GM21529 (cell line): ENCODE data around the gene CRYBA4.

Source experiments
- ATAC-seq: cut with Tn5 transposase; IDR thresholded peaks from one replicate; pipeline ENCODE4 v1.9.1; 2021; ENCODE audit not compliant: unreplicated experiment

The CRYBA4 gene

DNA sequence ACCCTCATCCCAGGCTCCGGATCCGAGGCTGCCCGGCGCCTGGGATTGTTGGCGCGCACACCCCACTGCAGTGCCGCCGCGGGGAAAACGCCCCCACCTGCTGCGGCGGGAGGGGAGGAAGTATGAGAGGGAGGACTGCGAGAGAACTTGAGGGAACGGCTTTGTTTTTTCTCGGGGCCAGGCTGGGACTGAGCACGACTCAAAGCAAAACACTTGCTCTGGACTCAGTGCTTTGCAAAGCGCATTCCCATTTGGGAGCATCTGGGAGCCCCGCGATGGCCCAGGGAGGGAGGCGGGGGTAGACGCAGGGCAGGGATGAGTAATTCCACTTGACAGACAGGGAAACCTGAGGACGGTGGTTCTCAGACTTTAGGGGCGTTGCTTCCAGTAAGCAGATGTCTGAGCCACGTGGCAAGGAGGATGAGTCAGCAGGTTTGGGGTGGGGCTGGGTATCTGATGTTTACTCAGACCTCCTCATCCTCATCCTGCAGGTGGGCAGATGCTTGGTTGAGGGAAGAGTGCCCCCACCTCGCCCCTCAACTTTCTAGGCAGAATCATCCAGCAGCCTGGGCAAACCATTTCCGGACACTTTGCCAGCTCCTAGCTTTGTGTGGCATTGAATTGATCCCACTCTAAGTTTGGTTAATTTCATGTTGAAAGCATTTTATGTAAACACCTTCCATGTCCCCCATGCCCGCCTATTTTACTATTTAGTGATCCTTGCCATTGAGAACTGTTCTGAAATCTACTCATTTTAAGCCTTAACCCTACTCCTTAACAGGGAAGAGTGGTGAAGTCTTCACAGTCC lies 37.1 kb downstream of the CRYBA4 start:
- ATAC-seq: no peak

GRCh38 chr22:26660356-26660755 lies 38.6 kb downstream of the CRYBA4 start:
- ATAC-seq: no peak

DNA sequence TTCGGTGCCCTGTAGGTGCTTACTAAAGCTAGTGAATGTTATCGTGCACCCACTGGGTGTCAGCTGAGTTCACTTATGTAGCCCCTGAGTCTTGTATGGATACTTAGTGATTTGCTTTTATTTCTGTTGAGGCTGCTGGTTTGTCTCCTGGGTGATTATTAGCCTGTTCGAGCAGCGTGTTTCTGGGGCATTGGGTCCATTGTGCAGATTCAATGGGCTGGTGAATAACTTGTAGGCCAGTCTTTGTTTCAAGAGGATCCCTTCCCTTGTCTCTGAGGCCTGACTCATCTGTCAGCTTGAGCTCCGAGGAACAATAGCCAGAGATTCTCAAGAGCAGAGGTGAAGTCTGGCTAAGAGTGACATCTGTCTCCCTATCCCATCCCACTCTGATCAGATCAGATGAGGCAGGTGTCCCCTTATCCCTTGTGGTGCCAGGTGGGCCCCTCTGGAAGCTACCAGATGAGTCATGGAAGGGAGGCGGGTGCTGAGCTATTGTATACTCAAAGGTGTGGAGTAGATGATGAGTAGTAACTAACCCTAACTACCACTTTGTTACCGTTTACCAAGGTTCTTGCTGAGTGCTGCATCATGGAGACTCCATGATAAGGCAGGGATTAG lies 39.3 kb downstream of the CRYBA4 start:
- ATAC-seq: no peak

DNA sequence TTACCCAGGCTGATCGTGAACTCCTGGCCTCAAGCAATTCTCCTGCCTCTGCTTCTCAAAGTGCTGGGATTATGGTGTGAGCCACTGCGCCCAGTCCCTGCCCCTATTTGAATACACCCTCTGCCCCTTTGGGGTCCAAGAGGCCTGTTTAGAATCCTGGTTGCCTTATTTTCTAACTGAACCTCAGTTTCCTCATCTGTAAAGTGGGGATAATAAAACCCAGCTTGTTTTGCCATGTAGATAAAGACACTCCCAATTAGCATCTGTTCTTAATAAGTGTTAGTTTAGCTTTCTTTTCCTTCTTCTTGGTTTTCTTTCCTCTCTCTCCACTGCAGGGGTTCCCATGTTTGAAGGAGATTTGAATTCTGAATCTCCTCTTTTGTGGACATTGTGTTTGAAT lies 40.4 kb downstream of the CRYBA4 start:
- no peak for ATAC-seq

- ATAC-seq: no peak
Observed at GRCh38 chr22:26663374-26663923, 41.7 kb downstream of the CRYBA4 start.

DNA sequence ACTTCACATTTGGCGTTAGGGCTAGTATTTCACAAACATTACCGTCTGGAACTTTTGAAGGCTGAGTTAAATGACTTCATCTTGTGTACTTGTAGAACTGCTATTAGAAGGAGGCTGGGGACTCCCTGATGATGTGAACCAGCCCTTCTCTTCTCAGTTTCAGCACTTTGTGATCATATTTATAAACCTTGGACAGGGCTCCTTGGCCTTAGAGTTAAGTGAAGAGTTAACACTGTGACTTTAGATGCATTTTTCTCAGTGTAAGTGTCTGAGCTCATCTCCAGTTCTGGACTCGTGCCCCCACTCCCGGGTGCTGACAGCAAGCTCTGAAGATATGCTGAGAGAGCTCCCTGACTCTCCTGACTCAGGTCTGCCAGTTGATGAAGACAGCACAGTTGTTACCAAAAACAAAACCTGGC lies 44.1 kb downstream of the CRYBA4 start:
- peak; percentile 33 for ATAC-seq

DNA sequence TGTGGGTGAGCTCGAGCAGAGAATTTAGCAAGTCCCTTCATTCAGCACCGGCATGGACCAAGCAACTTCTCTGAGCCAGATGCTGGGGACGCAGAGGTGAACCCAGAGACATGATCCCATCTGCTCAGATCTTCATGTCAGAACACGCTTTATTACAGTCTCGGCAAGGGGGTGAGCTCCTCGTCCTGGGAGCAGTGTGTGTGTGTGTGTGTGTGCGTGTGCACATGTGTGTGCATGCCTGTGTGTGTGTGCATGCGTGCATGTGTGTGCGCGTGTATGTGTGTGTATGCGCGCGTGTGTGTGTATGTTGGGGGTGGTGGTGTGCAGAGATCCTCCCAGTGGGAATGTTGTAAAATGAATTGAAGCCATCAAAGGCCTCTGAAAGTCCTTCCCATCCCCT lies 45.4 kb downstream of the CRYBA4 start:
- no peak for ATAC-seq

DNA sequence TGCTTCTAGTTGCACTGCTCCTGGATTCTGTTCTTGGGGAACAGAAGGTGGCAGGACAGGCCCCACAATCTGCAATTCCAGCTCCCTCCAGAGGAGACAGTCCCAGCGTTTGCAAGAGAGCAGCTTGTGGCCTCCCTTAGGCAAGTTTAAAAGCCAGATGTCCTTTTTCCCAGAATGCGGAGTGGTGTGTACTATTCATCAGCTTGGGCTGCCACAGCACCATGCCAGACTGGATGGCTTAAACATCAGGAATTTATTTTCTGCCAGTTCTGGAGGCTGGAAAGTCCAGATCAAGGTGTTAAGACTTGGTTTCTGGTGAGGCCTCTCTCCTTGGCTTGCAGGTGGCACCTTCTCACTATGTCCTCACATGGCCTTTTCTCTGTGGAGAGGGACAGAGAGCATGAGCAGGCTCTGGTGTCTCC lies 47.3 kb downstream of the CRYBA4 start:
- ATAC-seq: no peak

- ATAC-seq: no peak
Observed at GRCh38 chr22:26670459-26670858, 48.7 kb downstream of the CRYBA4 start.

- peak; percentile 38 for ATAC-seq
Observed at GRCh38 chr22:26671317-26672059, 49.7 kb downstream of the CRYBA4 start.

DNA sequence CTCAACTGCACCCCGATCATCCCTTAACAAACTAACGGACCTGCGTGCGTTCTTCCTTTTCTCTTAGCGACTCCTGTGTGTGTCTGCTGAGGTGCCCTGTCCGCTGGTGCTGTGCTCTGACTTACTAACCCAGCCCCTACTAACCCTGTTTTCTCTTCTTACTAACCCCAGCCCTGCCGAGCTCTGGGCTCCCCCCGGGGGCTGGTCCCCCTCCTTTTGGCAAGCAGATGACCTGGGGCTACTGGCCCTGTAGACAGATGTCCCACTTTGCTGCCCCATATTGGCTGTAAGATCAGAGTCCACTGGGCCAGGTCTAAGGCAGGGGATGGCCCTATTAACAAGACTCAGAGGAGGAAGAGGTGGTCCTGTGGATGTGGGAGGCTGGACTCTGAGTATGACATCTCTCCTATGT lies 50.3 kb downstream of the CRYBA4 start:
- ATAC-seq: peak; percentile 7

GRCh38 chr22:26672590-26673468 lies 51.1 kb downstream of the CRYBA4 start:
- peak; percentile 58 for ATAC-seq

- ATAC-seq: no peak
Observed at GRCh38 chr22:26673486-26673885, 51.7 kb downstream of the CRYBA4 start.

- ATAC-seq: peak; percentile 21
Observed at GRCh38 chr22:26674211-26675190, 52.7 kb downstream of the CRYBA4 start.

GRCh38 chr22:26675687-26676268 lies 54.0 kb downstream of the CRYBA4 start:
- no peak for ATAC-seq

GRCh38 chr22:26677217-26677616 lies 55.5 kb downstream of the CRYBA4 start:
- ATAC-seq: no peak

- ATAC-seq: no peak
Observed at GRCh38 chr22:26679003-26679629, 57.4 kb downstream of the CRYBA4 start.
